ENCODE data around the gene CENPVL3.
A peak's percentile ranks its signal among the peaks of the same experiment; 100 is the strongest.

GRCh38 chrX:51641421-51642021 is 22.8 kb upstream of the CENPVL3 start:
- TF ChIP-seq CTCF (IDR thresholded peaks at IDR 0.05): peak; percentile 24 to 48 (median 46)
- TF ChIP-seq POLR2A (IDR thresholded peaks at IDR 0.05): no peak

Measured in adrenal gland (tissue), 5 donors.